ENCODE data around the gene CDC40.

DNA sequence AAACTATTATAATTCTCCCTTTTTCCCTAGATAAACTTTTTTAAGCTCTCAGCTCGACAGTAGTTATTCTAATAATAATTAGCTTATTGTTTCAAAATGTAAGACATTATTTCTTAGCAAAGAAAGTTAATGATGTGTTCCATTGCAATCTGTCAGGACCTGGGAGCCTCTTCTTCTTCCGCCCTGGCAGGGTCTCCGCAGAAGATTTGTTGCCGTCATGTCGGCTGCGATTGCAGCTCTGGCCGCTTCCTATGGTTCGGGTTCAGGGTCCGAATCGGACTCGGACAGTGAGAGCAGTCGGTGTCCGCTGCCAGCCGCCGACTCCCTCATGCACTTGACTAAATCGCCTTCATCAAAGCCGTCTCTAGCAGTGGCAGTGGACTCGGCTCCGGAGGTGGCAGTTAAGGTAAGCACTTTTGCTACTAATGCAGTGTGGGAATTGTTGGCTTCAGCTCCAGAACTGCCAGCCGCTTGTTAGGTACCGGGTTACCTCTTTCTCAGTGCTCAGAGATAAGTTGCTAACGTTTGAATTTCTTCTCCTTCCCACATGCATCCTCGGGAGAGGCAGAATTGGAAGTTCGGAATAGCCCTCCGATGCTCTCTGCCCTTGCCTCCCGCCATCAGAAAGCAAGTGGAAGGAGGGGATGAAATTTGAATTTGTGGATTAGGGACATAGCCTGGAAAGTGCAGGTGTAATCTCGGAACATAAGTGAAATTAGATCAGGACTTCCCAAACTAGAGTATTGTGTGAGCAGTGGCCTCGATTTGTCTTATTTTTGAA lies at the start of gene CDC40:
- TF ChIP-seq, protein P1, sequence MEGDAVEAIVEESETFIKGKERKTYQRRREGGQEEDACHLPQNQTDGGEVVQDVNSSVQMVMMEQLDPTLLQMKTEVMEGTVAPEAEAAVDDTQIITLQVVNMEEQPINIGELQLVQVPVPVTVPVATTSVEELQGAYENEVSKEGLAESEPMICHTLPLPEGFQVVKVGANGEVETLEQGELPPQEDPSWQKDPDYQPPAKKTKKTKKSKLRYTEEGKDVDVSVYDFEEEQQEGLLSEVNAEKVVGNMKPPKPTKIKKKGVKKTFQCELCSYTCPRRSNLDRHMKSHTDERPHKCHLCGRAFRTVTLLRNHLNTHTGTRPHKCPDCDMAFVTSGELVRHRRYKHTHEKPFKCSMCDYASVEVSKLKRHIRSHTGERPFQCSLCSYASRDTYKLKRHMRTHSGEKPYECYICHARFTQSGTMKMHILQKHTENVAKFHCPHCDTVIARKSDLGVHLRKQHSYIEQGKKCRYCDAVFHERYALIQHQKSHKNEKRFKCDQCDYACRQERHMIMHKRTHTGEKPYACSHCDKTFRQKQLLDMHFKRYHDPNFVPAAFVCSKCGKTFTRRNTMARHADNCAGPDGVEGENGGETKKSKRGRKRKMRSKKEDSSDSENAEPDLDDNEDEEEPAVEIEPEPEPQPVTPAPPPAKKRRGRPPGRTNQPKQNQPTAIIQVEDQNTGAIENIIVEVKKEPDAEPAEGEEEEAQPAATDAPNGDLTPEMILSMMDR (IDR thresholded peaks at IDR 0.05 in 4 of 5, conservative IDR thresholded peaks at IDR 0.05 in 1 of 5) = no peak
- TF ChIP-seq POLR2A (IDR thresholded peaks at IDR 0.05) = peak in 1 of 2 donors; percentile 18
